CD4-positive, alpha-beta T cell treated with Interleukin-1 beta for 1 hour (primary cell): ENCODE measurements around the gene SYNPO2.

Experiments used
- DNase-seq, 2 donors: peaks; one replicate each; pipeline ENCODE4 v3.0.0-alpha.2; 2020 to 2022

Gene SYNPO2

DNA sequence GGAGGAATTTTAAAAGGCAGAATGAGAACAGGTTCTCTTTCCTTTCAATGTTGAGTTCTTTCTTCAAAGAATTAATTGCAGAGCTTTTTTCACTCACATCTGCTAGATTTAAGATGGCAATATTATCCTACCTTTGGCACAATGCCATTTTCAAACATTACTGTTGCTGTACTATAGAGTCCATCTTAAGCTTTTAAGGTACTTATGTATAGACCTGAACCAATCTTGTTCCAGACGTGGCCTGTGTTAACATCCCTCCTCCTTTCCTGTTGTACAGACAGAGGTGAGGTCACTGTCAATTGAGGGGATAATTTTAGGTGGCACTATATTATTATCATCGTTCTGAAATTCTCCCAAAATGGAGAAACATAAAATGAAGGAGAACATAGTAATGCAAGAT is 194.0 kb downstream of the SYNPO2 start:
- DNase-seq: no peak

DNA sequence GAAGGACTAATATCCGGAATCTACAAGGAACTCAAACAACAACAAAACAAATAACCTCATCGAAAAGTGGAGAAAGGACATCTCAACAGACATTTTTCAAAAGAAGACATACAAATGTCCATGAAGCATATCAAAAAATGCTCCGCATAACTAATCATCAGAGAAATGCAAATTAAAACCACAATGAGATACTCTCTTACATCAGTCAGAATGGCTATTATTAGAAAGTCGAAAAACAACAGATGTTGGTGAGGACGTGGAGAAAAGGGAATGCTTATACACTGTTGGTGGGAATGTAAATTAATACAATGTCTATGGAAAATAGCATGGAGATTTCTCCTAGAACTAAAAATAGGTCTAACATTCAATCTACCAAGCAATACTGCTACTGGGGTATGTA is 195.9 kb downstream of the SYNPO2 start:
- DNase-seq: no peak

DNA sequence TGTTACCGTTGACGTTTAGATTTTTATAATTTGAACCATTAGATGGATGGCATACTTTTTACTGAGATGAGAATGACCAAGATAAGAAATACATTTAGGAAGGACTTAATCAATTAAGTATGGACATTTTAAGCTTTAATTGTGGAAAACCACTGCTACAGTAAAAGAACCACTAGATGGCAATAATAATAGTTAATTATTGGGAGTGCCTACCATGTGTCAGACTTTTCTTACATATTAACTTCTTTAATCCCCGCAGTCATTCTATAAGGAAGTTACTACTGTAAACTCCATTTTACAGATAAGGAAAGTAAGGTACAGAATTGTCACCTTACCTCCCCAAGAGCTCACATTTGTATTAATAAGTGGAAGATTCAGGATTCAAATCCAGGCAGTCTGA is 198.5 kb downstream of the SYNPO2 start:
- DNase-seq: no peak

DNA sequence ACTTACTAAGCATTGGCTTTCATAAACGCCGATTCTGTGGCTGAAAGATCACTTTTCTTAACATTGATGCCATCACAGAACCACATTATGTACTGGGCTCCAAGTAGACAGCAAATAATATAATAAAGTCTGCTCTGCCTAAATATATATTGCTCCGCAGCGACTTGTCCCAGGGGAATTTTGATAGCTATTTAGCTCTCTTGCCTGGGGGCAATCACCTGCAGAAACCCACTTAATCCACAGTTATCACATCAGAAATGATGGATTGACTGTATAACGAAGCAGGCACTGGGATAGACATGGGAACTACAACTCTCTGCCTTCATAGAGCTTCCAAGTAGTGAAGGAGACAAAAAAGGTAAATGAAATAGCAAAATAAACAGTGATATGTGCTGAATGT is 199.0 kb downstream of the SYNPO2 start:
- no peak for DNase-seq

DNA sequence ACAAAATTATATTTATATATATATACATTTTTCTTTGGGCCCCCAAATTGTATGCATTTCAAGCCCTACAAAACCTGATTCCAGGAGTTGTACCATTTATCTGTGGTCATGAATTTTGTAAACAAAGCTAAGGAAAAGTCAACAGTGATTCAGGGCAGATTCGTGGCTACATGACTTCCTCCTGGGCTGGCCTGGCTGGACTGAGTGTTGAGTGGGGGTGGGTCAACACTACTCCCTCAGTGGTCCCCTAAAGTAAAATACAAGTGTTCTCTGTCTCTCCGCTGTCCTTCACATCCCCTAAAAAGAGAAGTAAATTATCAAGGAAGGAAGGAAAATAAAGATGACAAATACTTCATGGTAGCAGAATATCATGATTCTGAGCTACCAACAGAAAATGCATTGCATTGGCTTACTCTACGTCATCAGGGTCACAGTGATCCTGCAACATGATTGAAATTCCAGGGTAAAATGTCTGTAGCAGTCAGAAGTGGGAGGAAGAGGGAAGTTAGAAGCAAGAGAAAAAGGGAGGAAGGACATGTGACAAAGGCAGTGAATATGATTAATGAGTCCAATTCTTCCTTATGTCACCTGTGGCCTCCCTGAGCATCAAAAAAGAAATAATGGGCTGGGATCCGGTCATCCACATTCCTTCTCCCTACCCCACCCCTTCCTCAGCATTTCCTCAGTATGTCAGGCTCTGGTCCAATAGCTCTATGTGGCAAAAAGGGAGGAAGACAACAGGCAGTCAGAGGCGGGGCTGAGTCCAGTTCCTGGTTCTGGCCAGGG is 204.6 kb downstream of the SYNPO2 start:
- DNase-seq: no peak

DNA sequence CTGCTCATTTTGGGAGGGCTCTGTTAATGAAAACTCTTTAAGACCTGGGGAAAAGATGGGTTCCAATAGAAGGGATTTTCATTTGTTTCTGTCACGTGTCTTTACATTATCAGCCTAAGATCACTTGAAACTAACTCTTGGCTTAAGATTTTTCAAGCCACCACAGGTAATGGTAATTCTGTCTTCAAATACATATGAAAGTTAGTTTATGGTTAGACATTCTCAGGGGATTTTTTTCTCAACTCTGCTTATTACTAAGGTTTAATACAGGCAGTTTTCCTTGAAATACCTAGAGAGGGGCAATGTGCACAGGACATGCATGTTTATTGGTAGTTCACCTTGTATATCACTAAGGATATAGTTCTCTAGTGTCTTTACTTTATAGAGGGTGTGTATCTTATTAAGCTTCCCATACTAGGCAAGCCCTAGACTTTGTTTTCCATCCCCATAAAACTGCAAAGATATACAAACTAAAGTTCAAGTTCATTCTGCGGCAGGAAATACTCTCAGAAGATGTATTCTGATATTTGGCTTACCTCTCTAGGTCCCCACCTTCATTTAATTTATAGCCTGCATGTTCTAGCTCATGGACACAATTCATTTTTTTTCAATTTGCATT is 208.7 kb downstream of the SYNPO2 start:
- no peak for DNase-seq

DNA sequence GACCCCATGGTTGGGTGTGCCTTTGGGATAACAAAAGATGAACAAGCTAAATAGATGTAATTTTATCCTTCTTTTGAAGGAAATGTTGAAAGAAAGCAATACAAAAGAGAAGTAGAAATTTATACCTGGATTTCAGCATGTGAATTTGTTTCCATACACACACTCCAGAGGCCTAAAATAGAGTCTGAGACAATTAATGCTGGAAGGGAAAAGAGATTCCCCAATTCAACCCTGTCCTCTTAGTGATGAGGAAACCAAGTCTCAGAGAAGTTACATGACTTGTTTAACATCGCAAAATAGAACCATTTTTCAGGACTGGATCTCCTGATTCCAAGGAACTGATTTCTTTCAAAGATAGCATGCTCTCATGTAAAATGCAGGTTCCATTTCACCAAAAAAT is 209.7 kb downstream of the SYNPO2 start:
- no peak for DNase-seq

DNA sequence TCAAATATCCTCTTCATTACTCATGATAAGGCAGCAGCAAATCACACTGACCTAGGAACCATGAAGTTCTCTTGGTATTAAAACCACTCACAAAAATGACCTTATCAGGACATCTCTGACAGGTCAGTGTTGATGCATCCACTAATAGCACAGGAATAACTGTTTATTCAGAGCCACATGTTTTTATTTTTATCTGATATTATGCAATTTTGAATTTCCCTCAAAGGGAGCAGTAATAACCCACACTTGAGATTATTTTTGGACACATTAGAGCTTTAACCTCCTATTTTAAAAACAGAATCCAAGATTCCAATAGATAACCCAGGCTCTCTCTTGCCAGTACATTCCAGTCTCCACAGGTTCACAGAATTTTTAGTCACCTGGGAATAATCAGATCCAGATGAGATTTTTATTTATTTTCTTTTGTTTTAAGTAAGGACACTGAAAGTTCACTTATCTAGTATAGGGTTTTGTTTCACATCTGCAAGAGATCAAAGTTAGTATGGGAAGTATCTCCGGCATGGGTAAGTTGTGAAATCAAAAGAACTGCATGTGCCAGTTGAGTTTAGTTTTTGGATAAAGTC is 210.7 kb downstream of the SYNPO2 start:
- no peak for DNase-seq

DNA sequence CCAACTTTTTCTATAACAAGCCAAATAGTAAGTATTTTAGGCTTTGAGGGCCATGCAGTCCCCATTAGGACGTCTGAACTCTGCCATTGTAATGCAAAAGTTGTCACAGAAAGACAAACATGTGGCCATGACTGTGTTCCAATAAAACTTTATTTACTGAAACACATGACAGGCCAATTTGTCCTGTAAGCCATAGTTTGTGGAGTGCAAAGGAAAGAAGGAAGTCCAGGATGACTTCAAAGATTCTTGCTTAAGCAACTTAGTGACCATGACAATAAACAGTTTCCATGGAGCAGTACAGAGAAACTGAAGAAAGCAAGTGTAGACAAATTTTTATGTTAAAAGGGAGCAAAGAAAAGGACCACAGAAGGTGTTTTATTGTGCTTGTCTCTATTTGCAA is 212.0 kb downstream of the SYNPO2 start:
- DNase-seq: no peak

DNA sequence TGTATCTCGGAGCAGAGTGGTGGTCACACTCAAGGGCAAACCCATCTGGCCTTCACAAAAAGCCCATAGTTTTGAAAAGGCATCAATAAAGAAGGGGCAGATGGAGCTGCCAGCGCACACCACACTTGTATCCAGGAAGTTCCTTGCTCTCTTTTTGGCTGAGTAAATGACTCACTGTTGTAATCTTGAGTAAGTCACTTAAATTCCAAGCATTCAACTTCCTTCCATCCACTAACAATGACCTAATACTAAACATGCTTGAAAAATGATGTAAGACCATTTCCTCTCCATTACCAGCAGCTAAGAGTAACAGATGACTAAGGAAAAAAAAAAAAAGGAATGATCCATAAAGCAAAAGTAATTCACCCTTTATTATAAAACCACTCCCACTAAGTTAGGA is 214.6 kb downstream of the SYNPO2 start:
- DNase-seq: peak in 1 of 2 donors; percentile 18

DNA sequence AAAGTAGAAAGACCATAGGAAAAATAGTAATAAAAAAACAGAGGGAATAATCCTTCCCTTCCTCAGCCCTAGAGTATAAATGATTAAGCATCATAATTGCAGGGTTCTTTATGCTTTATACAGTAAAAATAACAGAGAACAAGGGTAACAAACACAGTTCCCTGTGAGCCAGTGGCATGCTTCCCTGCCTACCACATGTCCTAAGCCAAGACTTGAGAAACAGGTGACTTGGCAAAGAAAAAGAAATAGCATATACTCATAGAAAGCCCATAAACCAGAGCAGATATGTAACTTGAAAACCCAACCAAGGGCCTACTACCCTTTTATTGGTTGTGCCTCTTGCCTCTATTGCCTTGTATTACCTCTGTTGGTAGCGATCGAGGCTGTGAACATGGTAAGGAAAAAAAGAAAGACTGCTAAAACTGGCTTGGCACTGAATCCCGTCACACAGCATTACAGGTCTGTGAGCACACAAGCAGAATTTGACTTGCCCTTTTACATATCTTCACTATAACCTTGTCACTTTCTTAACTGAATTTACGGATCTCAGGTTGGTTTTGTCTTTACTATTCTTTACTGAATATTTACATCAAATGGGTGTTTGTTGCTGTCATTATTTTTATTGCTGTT is 216.1 kb downstream of the SYNPO2 start:
- no peak for DNase-seq

DNA sequence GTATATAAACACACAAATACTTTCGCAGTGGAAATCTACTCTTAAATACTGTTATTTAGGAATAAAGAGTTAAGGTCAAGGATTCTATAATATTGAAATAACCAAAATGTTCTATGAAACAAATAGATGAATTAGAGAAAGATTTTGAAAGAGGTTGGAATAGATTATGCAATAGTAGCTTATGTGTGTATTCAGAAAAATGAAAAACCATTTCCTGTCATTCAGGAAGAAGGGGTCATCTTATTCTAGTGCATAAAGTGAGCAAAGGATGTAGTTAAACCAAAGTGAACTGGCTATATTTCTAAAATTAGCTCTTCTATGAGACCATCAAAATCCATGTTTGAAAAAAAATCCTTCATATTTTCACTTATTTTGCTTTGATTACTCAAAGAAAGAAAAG is 217.0 kb downstream of the SYNPO2 start:
- no peak for DNase-seq

DNA sequence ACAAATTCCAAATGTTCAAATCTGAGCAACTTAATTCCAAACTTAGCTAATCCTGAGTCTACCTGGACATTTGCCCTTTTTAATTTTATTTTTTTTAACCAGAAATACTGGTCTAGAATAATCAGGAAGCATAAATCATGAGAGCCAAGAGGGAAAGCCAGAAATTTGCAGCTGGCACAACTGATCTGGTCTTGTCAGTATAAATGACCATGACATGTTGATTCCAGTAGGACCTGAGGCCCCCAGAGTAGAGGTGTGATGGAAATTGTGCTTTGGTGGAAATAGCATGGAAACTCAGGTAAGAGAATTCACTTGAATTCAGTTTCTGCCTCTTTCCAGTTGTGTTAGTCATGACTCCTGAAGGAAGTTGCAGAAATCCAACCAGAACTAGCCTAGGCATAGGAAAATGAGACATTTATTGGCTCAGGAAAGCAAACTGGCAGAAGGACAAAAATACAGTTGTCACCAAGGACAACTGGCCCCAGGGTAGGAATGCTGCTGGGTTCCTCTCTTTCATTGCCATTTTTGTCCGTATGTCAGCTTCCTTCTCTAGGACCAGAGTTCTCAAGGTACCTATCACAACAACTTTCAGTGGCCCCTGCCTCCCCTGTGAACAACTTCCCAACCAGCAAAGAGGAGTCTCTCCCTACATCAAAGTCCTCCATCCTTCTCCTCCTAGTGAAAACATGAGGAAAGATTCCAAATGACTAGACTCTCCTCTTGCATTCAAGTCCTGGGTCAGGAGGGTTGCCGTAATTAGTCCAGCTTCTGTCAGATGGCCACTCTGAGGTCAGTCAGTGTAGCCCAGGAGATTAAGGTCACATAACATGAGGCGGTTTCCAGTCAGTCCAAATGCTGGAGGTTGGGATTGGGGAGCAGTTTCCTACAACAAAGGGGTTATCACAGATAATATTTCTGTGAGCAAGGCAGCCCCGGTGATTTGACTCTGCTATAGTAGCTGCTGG is 217.7 kb downstream of the SYNPO2 start:
- no peak for DNase-seq

DNA sequence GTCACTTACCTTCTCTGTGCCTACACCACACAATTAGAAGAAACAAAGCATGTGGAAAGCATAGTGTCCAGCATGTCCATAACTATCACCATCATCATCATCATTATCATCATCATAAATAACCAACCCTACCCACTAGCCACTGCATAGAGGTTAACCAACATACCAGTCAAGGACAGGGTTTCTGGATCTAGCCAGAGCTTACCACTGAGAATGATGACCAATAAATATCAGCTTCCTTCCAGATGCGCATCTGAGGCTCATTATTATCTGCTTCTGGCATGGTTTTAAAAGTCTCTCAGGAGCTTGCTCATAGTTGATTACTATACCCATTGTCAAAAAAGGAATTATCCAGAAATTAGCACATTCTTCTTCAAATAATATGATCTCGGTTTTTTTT is 221.5 kb downstream of the SYNPO2 start:
- no peak for DNase-seq
